K562 (cell line): Measurements from ENCODE around the gene TRDMT1. TPM values are rescaled to one million over a fixed set of nuclear protein-coding genes. Genes with fewer than 3 reads are reported as not detected.

Source experiments
- ATAC-seq: fragments of 200-7000 bp; cut with Tn5 transposase; 3 replicates; pipeline ENCODE4 v1.9.1; 2020; ENCODE audit warnings: moderate library complexity
- BruUV-seq: library from RNA; stranded (reverse); fragments of 400-500 nt; replicated peaks from 2 replicates; lab custom pipeline; 2021; lab: Mats Ljungman, UMichigan
- CTCF ChIA-PET: fragments of 300-600 bp; formaldehyde crosslinking; extraction: SDS; loops from one replicate; lab custom pipeline; 2021; ENCODE audit warnings: low intra/inter-chr PET ratio; lab: Yijun Ruan, JAX
- POLR2A ChIA-PET: fragments of 300-600, 350-650 bp; sonication (Branson Sonifier 250); formaldehyde crosslinking; extraction: SDS; loops from one replicate; lab custom pipeline; 2021; ENCODE audit warnings: antibody characterized with exemption, inconsistent platforms; lab: Yijun Ruan, JAX
- DNase-seq, 4 experiments: peaks; one replicate each; pipeline versions ENCODE4 v3.0.0 to v3.0.0-alpha.2; 2011 to 2018; ENCODE audit warnings: low spot score in 3 of 4, mixed read lengths in 3 of 4; ENCODE audit errors: extremely low read depth in 1 of 4
- FAIRE-seq: peaks from 2 replicates; lab custom pipeline; 2011; peaks lifted over from hg19 to GRCh38; lab: Jason Lieb, UNC
- H2AFZ ChIP-seq: 2 replicates; pipeline ENCODE4 v1.6.0; 2011; ENCODE audit warnings: low read depth, low read length, control low read depth, inconsistent platforms
- H3K27ac ChIP-seq: fragments of 200-600 bp; 3 replicates; pipeline ENCODE4 v1.8.0; 2011; ENCODE audit warnings: low read depth, mild to moderate bottlenecking, control low read depth, inconsistent platforms, low read length, moderate library complexity, mixed read lengths; ENCODE audit errors: extremely low read depth
- H3K27me3 ChIP-seq, 2 experiments: fragments of 300-600 bp in 1 of 2; 2 replicates in 1 of 2; 3 replicates in 1 of 2; pipeline versions ENCODE4 v1.6.0 to v1.8.0; 2011; ENCODE audit warnings: inconsistent platforms in 2 of 2, low read length in 2 of 2, mild to moderate bottlenecking in 1 of 2, mixed read lengths in 1 of 2, moderate library complexity in 1 of 2; ENCODE audit not compliant: control insufficient read depth in 2 of 2, insufficient read depth in 2 of 2
- H3K36me3 ChIP-seq: fragments of 300-600 bp; 3 replicates; pipeline ENCODE4 v1.8.0; 2011; ENCODE audit warnings: mild to moderate bottlenecking, low read length, inconsistent platforms; ENCODE audit not compliant: control insufficient read depth, insufficient read depth
- H3K4me1 ChIP-seq, 2 experiments: fragments of 200-600 bp in 1 of 2; replicated peaks in 1 of 2; 2 replicates in 1 of 2; 3 replicates in 1 of 2; pipeline versions ENCODE4 v1.5.1 to v1.8.0; 2011; ENCODE audit warnings: inconsistent platforms in 2 of 2, low read length in 2 of 2, mild to moderate bottlenecking in 1 of 2, mixed read lengths in 1 of 2, moderate library complexity in 1 of 2; ENCODE audit not compliant: control insufficient read depth in 2 of 2, insufficient read depth in 2 of 2
- H3K4me2 ChIP-seq: 2 replicates; pipeline ENCODE4 v1.6.1; 2011; ENCODE audit warnings: low read length, control low read depth, inconsistent platforms, mixed read lengths; ENCODE audit not compliant: insufficient read depth
- H3K4me3 ChIP-seq: fragments of 200-600 bp; sonication (generic), shearing (Covaris generic); 2 replicates; pipeline ENCODE4 v1.5.1; 2016; ENCODE audit warnings: control low read depth, inconsistent platforms
- H3K79me2 ChIP-seq: fragments of 200-600 bp; 3 replicates; pipeline ENCODE4 v1.8.0; 2011; ENCODE audit warnings: low read length, inconsistent platforms; ENCODE audit not compliant: control insufficient read depth, insufficient read depth
- H3K9ac ChIP-seq, 2 experiments: 2 replicates each; pipeline versions ENCODE4 v1.6.0 to v1.6.1; 2011; ENCODE audit warnings: low read depth in 2 of 2, low read length in 2 of 2, control low read depth in 1 of 2, inconsistent platforms in 1 of 2, mild to moderate bottlenecking in 1 of 2, mixed read lengths in 1 of 2; ENCODE audit not compliant: insufficient read depth in 1 of 2
- H3K9me1 ChIP-seq: one replicate; pipeline ENCODE4 v1.6.0; 2011; ENCODE audit warnings: inconsistent platforms, mild to moderate bottlenecking, low read length, moderate library complexity; ENCODE audit not compliant: control insufficient read depth, insufficient read depth
- H3K9me3 ChIP-seq: replicated peaks from 2 replicates; pipeline ENCODE4 v1.5.1; 2011; ENCODE audit warnings: low read depth, low read length, inconsistent platforms; ENCODE audit not compliant: control insufficient read depth, insufficient read depth
- H4K20me1 ChIP-seq: replicated peaks from 2 replicates; pipeline ENCODE4 v1.6.1; 2011; ENCODE audit warnings: low read length, inconsistent platforms, mixed read lengths; ENCODE audit not compliant: control insufficient read depth, insufficient read depth
- ATF3 ChIP-seq, 2 experiments: fragments of 450-650 bp in 1 of 2; sonication (generic) in 1 of 2; formaldehyde crosslinking in 1 of 2; IDR thresholded peaks in 1 of 2; conservative IDR thresholded peaks in 1 of 2; 2 replicates each; pipeline versions ENCODE4 v1.6.1 to v1.8.1; 2016 to 2023; ENCODE audit warnings: mild to moderate bottlenecking in 2 of 2, moderate library complexity in 2 of 2, inconsistent platforms in 1 of 2, missing genetic modification reagents in 1 of 2
- COPS2 ChIP-seq: fragments of 450-650 bp; conservative IDR thresholded peaks from 2 replicates; pipeline ENCODE4 v1.6.1; 2016; ENCODE audit warnings: mild to moderate bottlenecking, moderate library complexity
- IFI16 ChIP-seq: fragments of 250-450 bp; sonication (Bioruptor Pico); IDR thresholded peaks from 2 replicates; pipeline ENCODE4 v2.1.2; 2022; ENCODE audit warnings: mild to moderate bottlenecking, inconsistent platforms
- MYC ChIP-seq, 2 experiments: fragments of 250-450 bp in 1 of 2; sonication (Bioruptor Pico) in 1 of 2; IDR thresholded peaks; 2 replicates each; pipeline versions ENCODE4 v1.5.1 to v1.6.1; 2012 to 2021; ENCODE audit warnings: low read depth in 2 of 2, borderline replicate concordance in 1 of 2, improper control_type of control experiment in 1 of 2, low read length in 1 of 2, mild to moderate bottlenecking in 1 of 2, moderate library complexity in 1 of 2
- NFE2 ChIP-seq: IDR thresholded peaks from 2 replicates; pipeline ENCODE4 v1.6.1; 2014; ENCODE audit warnings: antibody characterized with exemption, low read depth
- NR1H2 ChIP-seq: sonication (generic); formaldehyde crosslinking; IDR thresholded peaks from 2 replicates; pipeline ENCODE4 v1.4.0; 2020; ENCODE audit warnings: mild to moderate bottlenecking, missing genetic modification reagents
- PREB ChIP-seq: sonication (generic); formaldehyde crosslinking; IDR thresholded peaks from 2 replicates; pipeline ENCODE4 v1.8.1; 2023; ENCODE audit warnings: mild to moderate bottlenecking, missing genetic modification reagents
- SIN3A ChIP-seq, 2 experiments: fragments of 150-350 bp in 1 of 2; IDR thresholded peaks; 2 replicates each; pipeline ENCODE4 v1.6.1; 2011 to 2016; ENCODE audit warnings: borderline replicate concordance in 2 of 2, low read depth in 2 of 2, low read length in 2 of 2, mild to moderate bottlenecking in 2 of 2, moderate library complexity in 2 of 2; ENCODE audit not compliant: control insufficient read depth in 1 of 2
- TRIM28 ChIP-seq: fragments of 450-650 bp; IDR thresholded peaks from 2 replicates; pipeline ENCODE4 v1.6.1; 2017
- ZNF217 ChIP-seq: sonication (generic); formaldehyde crosslinking; IDR thresholded peaks from 2 replicates; pipeline ENCODE4 v1.8.0; 2022; ENCODE audit warnings: mild to moderate bottlenecking, missing genetic modification reagents
- ZNF253 ChIP-seq: fragments of 250-450 bp; sonication (Bioruptor Pico); conservative IDR thresholded peaks from 2 replicates; pipeline ENCODE4 v1.6.1; 2021; ENCODE audit warnings: mild to moderate bottlenecking
- ZNF699 ChIP-seq: fragments of 250-450 bp; sonication (Bioruptor Pico); IDR thresholded peaks from 2 replicates; pipeline ENCODE4 v1.8.0; 2021; ENCODE audit warnings: mild to moderate bottlenecking, moderate library complexity; ENCODE audit not compliant: insufficient replicate concordance
- WGBS: fragments of 100-300 bp; shearing (Covaris generic); methylation state at CpG from one replicate; pipeline ENCODE4 v1.1.6; 2016; ENCODE audit warnings: low coverage, mixed read lengths; ENCODE audit not compliant: insufficient coverage; ENCODE audit errors: missing lambda C conversion rate; 5-methylcytosine and 5-hydroxymethylcytosine counted together
- in situ Hi-C: fragments of 300-500 bp; cut with MboI; formaldehyde crosslinking; loops from 4 replicates; pipeline ENCODE4 v1.15.0; 2018; ENCODE audit warnings: inconsistent platforms, mixed read lengths
- intact Hi-C: fragments of 100-400 bp; cut with micrococcal nuclease; formaldehyde crosslinking; loops from 2 replicates; pipeline ENCODE4 v1.14.2; 2022
- polyA plus RNA-seq, 8 experiments: library from polyadenylated mRNA; depleted of rRNA in 4 of 8; stranded (reverse) in 5 of 8; unstranded in 3 of 8; fragments of >200 nt; fragmentation: Nextera tagmentation in 2 of 8; fragmentation: Illumina TruSeq in 1 of 8; extraction: Ambion mirVana in 2 of 8; extraction: Trizol in 1 of 8; gene quantifications; 2 replicates each; pipeline versions ENCODE4 v1.2.1 to v1.2.3, GENCODE V29; 2011 to 2014; ENCODE audit warnings: inconsistent platforms in 1 of 8, missing spikeins in 1 of 8
- total RNA-seq, 7 experiments: library from RNA; depleted of rRNA in 6 of 7; stranded (reverse); fragments of >200 nt in 6 of 7; fragmentation: Illumina TruSeq in 2 of 7; extraction: Trizol in 2 of 7; gene quantifications; 2 replicates each; pipeline versions ENCODE4 v1.2.1 to v1.2.3, GENCODE V29; 2011 to 2021; ENCODE audit warnings: low replicate concordance in 1 of 7

TRDMT1 gene
- total and polyA plus RNA-seq, 9 of the 15 experiments (the other 6 are each of a cell fraction or from before 2014, with no cell fraction given): 5.4 to 12.6 (median 9.3) TPM

GRCh38 chr10:17145239-17145638, 56.2 kb downstream of the TRDMT1 start:
- Histone ChIP-seq H3K9me1 (no peaks in the 10 kb centered on the region), H2AFZ (no peak overlapping the region), H3K4me2 (no peak overlapping the region), H3K79me2 (no peaks in the 10 kb centered on the region), H4K20me1 (no peaks in the 10 kb centered on the region), H3K9ac (no peak overlapping the region), H3K27ac (no peak overlapping the region), H3K27me3 (no peaks in the 10 kb centered on the region), H3K9me3 (no peaks in the 10 kb centered on the region), H3K36me3 (no peaks in the 10 kb centered on the region), H3K4me3 (no peak overlapping the region), H3K4me1 (0 out of 5 replicates have a peak, but pooled peaks cover 0 to 3% of the 10 kb centered on the region in 2 experiments)
- CTCF ChIA-PET: no interaction called here
- DNase-seq: no peak
- POLR2A ChIA-PET: no interaction called here
- in situ Hi-C loops (no loop called here), intact Hi-C loops (loop anchor here (10.0 kb wide), 1 partner anchor 190 kb away; no protein-coding TSS in a partner anchor)
- TF ChIP-seq ZNF699 (CRISPR knock-in tag) (no peak), ATF3 (IDR thresholded peaks at IDR 0.05) (no peak), ATF3 (CRISPR knock-in tag; conservative IDR thresholded peaks at IDR 0.05) (no peak), MYC (IDR thresholded peaks at IDR 0.05; ENCODE audit: low read depth, low read length) (no peak), MYC (CRISPR knock-in tag; IDR thresholded peaks at IDR 0.05; ENCODE audit: borderline replicate concordance, low read depth) (no peak), TRIM28 (no peak), IFI16 (CRISPR knock-in tag) (no peak), COPS2 (no peak), NFE2 (no peak), ZNF253 (no peak), NR1H2 (no peak), ZNF217 (CRISPR knock-in tag) (no peak), SIN3A (IDR thresholded peaks at IDR 0.05; ENCODE audit: borderline replicate concordance in 2 of 2, control insufficient read depth in 1 of 2, low read depth in 2 of 2, low read length in 2 of 2) (no peak), PREB (CRISPR knock-in tag) (no peak)
- ATAC-seq: no peak
- no peak for FAIRE-seq
- no TSS peak for BruUV-seq
- WGBS: 64% methylated on average over 1 of the region's 1 CpG
